Cardiac muscle cell (in vitro differentiated cells and primary cell): ENCODE measurements around the gene GRM5. TPM values are rescaled to one million over a fixed set of nuclear protein-coding genes. Genes with fewer than 3 reads are reported as not detected.

Experiments
- DNase-seq, 2 donors: peaks; one replicate each; pipeline versions ENCODE4 v3.0.0 to v3.0.0-alpha.2; 2010 to 2017; ENCODE audit warnings: low read depth in 1 of 2, low spot score in 1 of 2
- H3K27ac ChIP-seq: fragments of 200-600 bp; sonication (generic); 2 replicates; pipeline ENCODE4 v1.5.1; 2016
- H3K27me3 ChIP-seq: fragments of 200-600 bp; sonication (generic); 2 replicates; pipeline ENCODE4 v1.6.0; 2016; ENCODE audit warnings: control low read depth
- H3K36me3 ChIP-seq: fragments of 200-600 bp; sonication (generic); 2 replicates; pipeline ENCODE4 v1.5.1; 2016; ENCODE audit warnings: control low read depth
- H3K4me1 ChIP-seq: fragments of 200-600 bp; sonication (generic); 2 replicates; pipeline ENCODE4 v1.8.1; 2017; ENCODE audit warnings: low read depth, mild to moderate bottlenecking, mixed run types
- H3K4me3 ChIP-seq: fragments of 200-600 bp; sonication (generic); 2 replicates; pipeline ENCODE4 v1.5.1; 2016; ENCODE audit warnings: mild to moderate bottlenecking
- H3K9me3 ChIP-seq: fragments of 200-600 bp; sonication (generic); 2 replicates; pipeline ENCODE4 v1.5.1; 2017; ENCODE audit warnings: low read depth, mild to moderate bottlenecking, control low read depth
- polyA plus RNA-seq: library from polyadenylated mRNA; unstranded; fragments of >200 nt; fragmentation: Nextera tagmentation; extraction: Ambion mirVana; gene quantifications from 2 replicates; pipeline ENCODE4 v1.2.1, GENCODE V29; 2016
- total RNA-seq: library from RNA; depleted of rRNA; stranded (reverse); fragments of >200 nt; gene quantifications from 2 replicates; pipeline ENCODE4 v1.2.3, GENCODE V29; 2016
- TF ChIP-seq, protein P1 (sequence below): IDR thresholded peaks from 2 replicates; pipeline ENCODE4 v1.5.1; 2012; ENCODE audit warnings: low read depth, mild to moderate bottlenecking, low read length

Gene GRM5
- total and polyA plus RNA-seq, 2 experiments from 2014 or later = 0.06 TPM; not detected in 1

DNA sequence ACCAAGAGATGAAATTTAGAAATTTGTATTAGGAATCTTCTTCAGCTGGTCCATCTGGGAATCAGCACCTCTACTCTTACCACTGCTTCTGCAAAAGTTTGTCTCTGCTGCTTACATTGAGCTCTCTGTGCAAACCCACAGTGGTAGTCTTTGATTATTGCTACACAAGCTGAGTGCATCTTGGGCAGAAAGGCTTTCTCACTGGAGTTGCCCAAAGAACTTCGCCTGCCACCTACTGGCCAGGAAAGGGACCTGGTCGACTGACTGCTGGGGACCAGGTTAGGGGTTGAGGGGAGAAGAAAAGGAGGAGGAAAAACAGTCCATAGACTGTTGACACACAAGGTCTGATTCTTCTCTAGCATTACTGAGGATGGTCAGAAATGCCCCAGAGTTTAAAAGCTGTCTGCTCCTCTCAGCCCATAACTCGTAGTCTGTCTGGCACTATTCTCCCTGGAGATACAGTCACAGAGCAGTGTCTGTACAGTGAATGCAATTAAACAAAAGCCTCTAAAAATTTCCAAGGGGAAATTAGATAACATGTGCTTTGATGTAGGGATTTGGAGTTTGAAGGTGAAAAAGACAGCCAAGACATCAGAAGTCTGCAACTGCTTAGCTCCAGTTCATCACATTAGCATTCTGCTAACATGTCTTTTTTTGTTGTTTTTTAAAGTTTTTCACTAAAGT is 513.3 kb downstream of the GRM5 start:
- TF ChIP-seq, protein P1, sequence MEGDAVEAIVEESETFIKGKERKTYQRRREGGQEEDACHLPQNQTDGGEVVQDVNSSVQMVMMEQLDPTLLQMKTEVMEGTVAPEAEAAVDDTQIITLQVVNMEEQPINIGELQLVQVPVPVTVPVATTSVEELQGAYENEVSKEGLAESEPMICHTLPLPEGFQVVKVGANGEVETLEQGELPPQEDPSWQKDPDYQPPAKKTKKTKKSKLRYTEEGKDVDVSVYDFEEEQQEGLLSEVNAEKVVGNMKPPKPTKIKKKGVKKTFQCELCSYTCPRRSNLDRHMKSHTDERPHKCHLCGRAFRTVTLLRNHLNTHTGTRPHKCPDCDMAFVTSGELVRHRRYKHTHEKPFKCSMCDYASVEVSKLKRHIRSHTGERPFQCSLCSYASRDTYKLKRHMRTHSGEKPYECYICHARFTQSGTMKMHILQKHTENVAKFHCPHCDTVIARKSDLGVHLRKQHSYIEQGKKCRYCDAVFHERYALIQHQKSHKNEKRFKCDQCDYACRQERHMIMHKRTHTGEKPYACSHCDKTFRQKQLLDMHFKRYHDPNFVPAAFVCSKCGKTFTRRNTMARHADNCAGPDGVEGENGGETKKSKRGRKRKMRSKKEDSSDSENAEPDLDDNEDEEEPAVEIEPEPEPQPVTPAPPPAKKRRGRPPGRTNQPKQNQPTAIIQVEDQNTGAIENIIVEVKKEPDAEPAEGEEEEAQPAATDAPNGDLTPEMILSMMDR = peak; percentile 72
- Histone ChIP-seq H3K27ac (no peak overlapping the region), H3K4me1 (peaks cover 6% of the 10 kb centered on the region), H3K9me3 (no peaks in the 10 kb centered on the region), H3K4me3 (no peak overlapping the region), H3K27me3 (no peaks in the 10 kb centered on the region), H3K36me3 (no peaks in the 10 kb centered on the region)
- DNase-seq = peak; percentile 61 to 72

DNA sequence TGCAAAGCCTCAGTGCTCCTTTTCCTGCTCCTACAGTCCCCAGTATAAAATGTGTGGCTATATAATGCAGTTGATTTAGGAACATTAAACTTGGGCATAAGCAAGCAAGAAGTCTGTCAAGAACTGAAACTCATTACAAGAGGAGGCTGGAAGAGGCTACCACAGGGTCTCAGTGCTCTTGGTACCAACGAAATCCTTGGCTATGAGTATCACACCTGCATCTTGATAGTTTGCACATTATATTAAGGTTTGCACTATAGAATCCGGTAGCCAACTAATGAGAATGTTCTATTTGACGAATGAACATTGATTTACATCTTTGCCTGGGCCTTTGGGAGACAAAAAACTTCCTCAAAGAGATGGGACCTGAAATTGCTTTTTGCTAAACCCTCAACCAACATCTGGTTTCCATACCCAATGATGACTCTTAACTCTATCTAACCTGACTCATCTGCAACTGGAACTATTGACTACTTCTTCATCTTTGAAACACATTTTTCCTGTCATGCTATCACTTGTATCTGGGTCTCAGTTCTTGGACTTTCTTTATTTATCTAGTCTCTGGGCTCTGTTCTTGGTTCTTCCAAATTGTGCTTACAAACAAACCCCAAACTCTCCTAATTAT is 521.0 kb downstream of the GRM5 start:
- no peaks in the 10 kb centered on the region for H3K27me3 ChIP-seq
- H3K9me3 ChIP-seq = no peaks in the 10 kb centered on the region
- no peak overlapping the region for H3K27ac ChIP-seq
- DNase-seq = no peak
- no peaks in the 10 kb centered on the region for H3K36me3 ChIP-seq
- TF ChIP-seq, protein P1 = no peak
- H3K4me3 ChIP-seq = no peak overlapping the region
- H3K4me1 ChIP-seq = peaks cover 16% of the 10 kb centered on the region

DNA sequence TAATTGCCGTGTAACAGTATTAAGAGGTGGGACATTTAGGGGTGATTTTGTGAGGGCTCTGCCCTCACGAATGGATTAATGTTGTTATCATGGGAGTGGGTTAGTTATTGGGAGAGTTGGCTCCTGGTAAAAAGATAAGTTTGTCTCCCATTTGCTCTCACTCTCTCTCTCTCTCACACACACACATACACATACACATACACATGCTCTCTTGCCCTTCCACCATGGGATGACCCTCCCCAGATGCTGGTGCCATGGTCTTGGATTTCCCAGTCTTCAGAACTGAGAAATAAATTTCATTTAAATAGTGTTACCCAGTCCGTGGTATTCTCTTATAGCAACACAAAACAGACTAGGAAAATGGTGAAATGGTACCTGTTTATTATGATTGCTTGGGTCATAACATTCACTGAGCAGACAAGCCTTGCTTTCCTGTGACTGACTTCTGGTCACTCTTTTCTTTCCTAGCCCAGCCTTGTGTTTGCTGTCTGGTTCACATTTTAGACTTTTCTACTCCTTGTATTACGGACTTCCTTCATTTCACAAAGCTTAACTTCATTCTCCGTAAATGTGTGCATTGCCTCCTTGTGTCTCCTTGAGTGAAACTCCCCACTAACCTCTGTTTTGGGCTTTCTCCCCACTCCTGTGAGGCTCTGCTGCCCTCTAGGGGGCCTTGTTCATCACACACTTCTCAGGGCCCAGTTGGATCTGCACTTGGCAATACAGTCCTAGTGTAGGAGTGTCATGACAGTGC is 521.7 kb downstream of the GRM5 start:
- Histone ChIP-seq H3K27ac (no peak overlapping the region), H3K27me3 (no peaks in the 10 kb centered on the region), H3K9me3 (no peaks in the 10 kb centered on the region), H3K4me3 (no peak overlapping the region), H3K36me3 (no peaks in the 10 kb centered on the region), H3K4me1 (peaks cover 16% of the 10 kb centered on the region)
- DNase-seq = peak; percentile 90 to 95
- TF ChIP-seq, protein P1 = peak; percentile 99

DNA sequence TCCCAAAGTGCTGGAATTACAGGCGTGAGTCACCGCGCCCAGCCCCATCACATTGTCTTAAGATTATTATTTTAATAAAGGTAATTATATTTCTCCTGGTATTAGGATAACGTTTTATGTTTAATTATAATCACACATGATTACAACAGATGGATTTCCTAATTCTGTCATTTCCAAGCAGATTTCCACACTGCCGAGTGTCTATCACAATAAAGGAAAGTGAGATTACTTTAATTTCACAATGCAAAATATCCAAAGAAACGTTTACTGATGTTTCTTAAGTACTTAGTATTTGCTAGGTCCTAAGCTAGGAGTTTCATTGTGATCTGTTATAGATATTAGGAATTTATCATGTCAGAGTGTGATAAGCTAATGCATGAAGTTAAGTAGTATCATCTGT is 524.8 kb downstream of the GRM5 start:
- TF ChIP-seq, protein P1 = no peak
- Histone ChIP-seq H3K27me3 (no peaks in the 10 kb centered on the region), H3K4me1 (peaks cover 3% of the 10 kb centered on the region), H3K27ac (no peak overlapping the region), H3K9me3 (no peaks in the 10 kb centered on the region), H3K4me3 (no peak overlapping the region), H3K36me3 (no peaks in the 10 kb centered on the region)
- no peak for DNase-seq

DNA sequence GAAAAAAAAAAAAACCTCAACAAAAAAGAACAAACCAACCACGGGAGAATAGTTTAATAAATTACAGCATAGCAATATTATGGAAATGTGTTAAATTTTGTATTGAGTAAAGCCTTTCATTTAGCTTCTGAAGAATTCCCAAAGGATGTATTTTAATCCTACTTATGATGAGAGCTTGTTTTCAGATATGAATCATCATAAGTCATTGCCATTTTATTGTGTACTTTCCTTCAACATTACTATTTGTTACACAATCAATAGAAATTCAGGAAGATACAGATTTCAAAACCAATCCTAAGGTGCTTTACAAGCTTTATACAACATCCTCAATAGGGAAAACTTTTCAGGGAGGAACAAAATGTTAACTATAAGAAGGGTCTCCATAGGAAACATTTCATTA is 527.7 kb downstream of the GRM5 start:
- Histone ChIP-seq H3K4me3 (no peak overlapping the region), H3K9me3 (no peaks in the 10 kb centered on the region), H3K4me1 (no peaks in the 10 kb centered on the region), H3K27me3 (no peaks in the 10 kb centered on the region), H3K36me3 (no peaks in the 10 kb centered on the region), H3K27ac (no peak overlapping the region)
- peak in 1 of 2 donors; percentile 34 for DNase-seq
- TF ChIP-seq, protein P1 = no peak
